Medulla oblongata (tissue), 1 donor: ENCODE measurements around the gene PKM.
A peak's percentile ranks its signal among the peaks of the same experiment; 100 is the strongest.

Experiments used
- DNase-seq: peaks from one replicate; pipeline ENCODE4 v3.0.0-alpha.2; 2015; ENCODE audit errors: extremely low spot score

PKM gene

GRCh38 chr15:72200395-72201237 lies 30.4 kb downstream of the PKM start:
- DNase-seq: no peak

DNA sequence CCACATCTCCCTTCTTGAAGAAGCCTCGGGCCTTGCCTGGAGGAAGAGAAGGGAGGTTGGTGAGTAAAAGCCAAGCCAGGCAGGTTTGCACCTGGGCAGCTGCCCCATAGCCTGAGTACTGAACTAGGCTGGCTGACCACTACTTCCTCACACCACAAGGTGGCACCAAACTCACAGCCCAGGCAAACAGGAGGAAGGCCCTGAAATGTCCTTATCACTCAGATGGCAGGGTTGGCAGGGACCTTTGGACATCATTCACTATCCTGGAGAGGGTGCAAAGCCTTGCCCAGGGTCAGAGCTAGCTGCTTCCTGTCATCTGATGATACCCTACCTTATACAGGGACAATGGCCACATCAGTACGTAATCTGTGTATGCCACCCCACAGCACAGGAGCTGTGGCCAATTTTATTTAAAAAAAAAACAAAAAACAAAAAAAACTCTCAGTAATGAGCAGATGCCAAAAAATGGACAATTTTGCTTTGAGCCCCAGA lies 31.2 kb downstream of the PKM start:
- DNase-seq: peak; percentile 88

- no peak for DNase-seq
These were observed 31.8 kb downstream of the PKM start for GRCh38 chr15:72199205-72199515.

- DNase-seq: no peak
These were observed 32.4 kb downstream of the PKM start for GRCh38 chr15:72198356-72199204.

- no peak for DNase-seq
These were observed 33.3 kb downstream of the PKM start, which contains the start of gene GRAMD2A for GRCh38 chr15:72197460-72198355. GRAMD2A (minus strand) TSS chr15:72197787.

DNA sequence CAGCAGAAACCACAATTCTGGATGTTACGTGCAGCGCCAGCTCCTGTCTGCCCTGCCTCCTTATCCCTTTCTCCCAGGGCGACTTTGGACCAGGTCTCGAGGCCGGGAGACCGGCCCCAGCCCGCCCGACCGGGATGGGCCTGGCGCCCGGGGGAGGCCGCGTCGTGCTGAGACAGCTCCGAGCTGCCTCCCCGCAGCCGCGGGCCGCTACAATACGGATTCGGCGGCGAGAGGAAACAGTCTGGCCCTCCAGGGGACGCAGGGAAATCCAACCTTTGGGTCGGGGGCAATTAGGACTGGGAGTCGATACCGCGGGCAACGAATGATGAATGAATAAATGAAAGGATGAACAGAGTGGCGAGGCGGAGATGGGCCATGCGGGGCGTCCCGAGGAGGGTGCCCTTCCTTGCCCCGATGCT lies 33.9 kb downstream of the PKM start:
- DNase-seq: no peak

- no peak for DNase-seq
These were observed 34.5 kb downstream of the PKM start for GRCh38 chr15:72196409-72197040.

DNA sequence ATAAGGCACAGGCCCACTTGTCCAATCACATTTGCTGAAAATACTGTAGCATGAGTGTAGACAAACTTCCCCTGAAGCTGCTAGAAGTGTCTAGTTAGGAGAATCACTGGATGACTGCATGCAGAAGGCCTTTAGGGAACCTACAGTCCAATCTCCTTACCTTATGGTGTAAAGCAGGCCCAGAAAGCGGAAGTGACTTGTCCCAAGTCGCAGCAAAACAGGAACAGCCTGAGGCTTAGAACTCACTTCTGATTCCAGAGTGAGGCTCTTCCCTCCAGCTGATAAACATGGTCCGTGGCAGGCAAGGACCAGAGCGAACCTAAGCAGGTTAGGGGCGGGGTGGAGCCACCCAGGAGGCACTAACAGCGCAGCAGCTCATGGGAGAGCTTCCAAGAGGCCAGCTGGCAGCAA lies 35.9 kb downstream of the PKM start:
- DNase-seq: peak; percentile 80

GRCh38 chr15:72193836-72194396 lies 37.1 kb downstream of the PKM start:
- no peak for DNase-seq

GRCh38 chr15:72192416-72192815 lies 38.6 kb downstream of the PKM start:
- no peak for DNase-seq

- no peak for DNase-seq
These were observed 41.6 kb downstream of the PKM start for GRCh38 chr15:72189250-72189902.

- DNase-seq: no peak
These were observed 46.7 kb downstream of the PKM start for GRCh38 chr15:72184165-72184811.

DNA sequence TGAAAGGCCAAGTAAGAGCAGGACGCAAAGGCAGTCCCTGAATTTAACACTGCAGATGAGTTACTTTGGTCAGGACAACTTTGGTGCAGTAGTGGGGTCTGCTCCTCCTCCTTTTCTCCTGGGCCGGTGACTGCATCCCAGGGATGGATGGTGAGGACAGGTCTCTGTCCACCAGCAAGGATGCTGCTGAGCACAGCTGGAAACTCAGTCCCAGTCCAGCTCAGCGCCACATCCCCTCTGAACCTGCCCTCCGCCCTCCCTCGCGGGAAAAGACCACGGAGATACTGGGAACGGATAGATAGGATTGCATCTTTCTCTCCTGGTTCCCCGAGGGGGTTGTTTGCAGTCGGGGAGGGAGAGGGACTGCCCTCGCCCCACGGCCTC lies 47.2 kb downstream of the PKM start:
- no peak for DNase-seq

DNA sequence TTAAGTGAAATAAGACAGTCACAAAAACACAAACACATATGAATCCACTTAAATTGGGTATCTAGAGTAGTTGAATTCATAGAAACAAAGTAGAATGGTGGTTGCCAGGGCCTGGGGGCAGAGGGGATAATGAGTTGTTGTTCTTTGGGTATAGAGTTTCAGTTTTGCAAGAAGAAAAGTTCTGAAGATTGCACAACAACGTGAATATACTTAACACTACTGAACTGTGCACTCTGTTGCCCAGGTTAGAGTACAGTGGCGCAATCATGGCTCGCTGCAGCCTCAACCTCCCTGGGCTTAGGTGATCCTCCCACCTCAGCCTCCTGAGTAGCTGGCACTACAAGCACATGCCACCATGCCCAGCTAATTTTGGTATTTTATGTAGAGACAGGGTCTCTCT lies 48.3 kb downstream of the PKM start:
- no peak for DNase-seq

GRCh38 chr15:72182244-72182643 lies 48.7 kb downstream of the PKM start:
- DNase-seq: no peak

DNA sequence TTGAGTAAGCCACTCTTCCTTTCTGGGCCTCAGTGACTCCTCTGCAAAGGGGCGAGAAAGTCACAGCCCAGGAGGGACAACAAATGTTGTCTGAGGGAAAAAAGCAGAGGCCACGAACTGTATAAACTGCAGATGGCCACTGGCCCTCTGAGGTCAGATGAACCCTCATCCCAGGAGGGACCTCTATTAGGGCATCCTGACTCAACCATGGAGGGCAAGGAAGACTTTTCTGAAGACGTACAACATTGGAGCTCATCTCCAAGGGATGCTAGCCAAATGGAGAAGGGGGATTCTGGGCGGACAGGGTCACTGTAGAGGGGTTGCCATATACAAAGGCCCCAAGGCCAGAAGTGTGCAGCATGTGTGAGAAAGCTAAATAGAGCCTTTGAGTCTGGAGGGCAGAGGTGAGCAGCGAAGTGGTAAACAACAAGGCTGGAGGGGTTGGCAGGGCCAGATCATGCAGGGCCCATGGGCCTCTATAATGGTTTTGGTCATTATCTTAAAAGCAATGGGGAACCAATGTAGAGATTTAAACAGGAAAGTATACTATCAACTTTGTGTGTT lies 50.1 kb downstream of the PKM start:
- no peak for DNase-seq

DNA sequence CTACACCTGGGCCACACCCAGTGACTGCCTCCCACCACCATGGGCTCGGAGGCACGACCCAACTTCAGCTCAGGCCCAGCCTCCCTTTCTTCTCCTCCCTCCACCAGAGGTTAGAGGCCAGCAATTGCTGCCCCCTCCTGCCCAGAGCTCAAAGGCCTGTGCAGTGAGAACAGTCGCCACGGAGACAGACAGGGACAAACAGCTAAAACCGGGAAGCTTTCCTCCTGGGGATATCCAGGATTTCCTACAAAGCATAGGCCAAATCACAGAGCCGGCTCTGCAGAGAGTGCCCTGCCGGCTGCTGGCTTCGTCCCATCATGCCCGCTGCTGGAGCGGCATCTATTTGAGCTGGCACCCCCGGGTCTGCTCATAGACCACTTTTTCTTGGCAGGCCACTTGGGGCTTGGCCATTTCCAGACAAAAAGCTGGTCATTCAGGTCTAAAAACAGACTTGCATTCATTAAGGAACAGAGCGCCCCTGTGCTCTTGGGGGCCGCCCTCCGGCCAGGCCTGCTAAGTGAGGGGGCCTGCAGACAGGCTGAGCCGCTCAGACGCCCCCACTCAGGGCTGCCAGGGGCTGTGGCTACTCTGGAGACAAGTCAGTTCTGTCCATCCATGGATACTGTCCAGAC lies 50.9 kb downstream of the PKM start:
- DNase-seq: peak; percentile 92

- DNase-seq: no peak
These were observed 51.9 kb downstream of the PKM start for GRCh38 chr15:72178976-72179585.

- no peak for DNase-seq
These were observed 54.2 kb downstream of the PKM start for GRCh38 chr15:72176743-72177142.
